ENCODE data around the gene KREMEN2.
"Not testable (repeated sequence)": the region's sequence is repeated elsewhere in the genome, so short reads cannot be mapped to it uniquely, and the experiment has no call there.

Gene KREMEN2

GRCh38 chr16:2939968-2940367 lies 24.1 kb upstream of the KREMEN2 start:
- DNase-seq (ENCODE audit: low spot score) = no peak

GRCh38 chr16:2942045-2942444 lies 22.0 kb upstream of the KREMEN2 start:
- no peak for DNase-seq (ENCODE audit: low spot score)

- not testable (repeated sequence) for DNase-seq (ENCODE audit: low spot score)
Observed at GRCh38 chr16:2943716-2944115, 20.4 kb upstream of the KREMEN2 start.

- DNase-seq (ENCODE audit: low spot score) = no peak
Observed at GRCh38 chr16:2946649-2947048, 17.4 kb upstream of the KREMEN2 start.

- DNase-seq (ENCODE audit: low spot score) = no peak
Observed at GRCh38 chr16:2948807-2949704, 15.0 kb upstream of the KREMEN2 start.

GRCh38 chr16:2949705-2950352 lies 14.2 kb upstream of the KREMEN2 start:
- no peak for DNase-seq (ENCODE audit: low spot score)

GRCh38 chr16:2950353-2950724 lies 13.7 kb upstream of the KREMEN2 start:
- no peak for DNase-seq (ENCODE audit: low spot score)

- DNase-seq (ENCODE audit: low spot score) = no peak
Observed at GRCh38 chr16:2950773-2951172, 13.3 kb upstream of the KREMEN2 start.

- no peak for DNase-seq (ENCODE audit: low spot score)
Observed at GRCh38 chr16:2952679-2953078, 11.4 kb upstream of the KREMEN2 start.

GRCh38 chr16:2953706-2954627 lies 10.1 kb upstream of the KREMEN2 start:
- DNase-seq (ENCODE audit: low spot score) = no peak

GRCh38 chr16:2954656-2955381 lies 9.3 kb upstream of the KREMEN2 start:
- no peak for DNase-seq (ENCODE audit: low spot score)

GRCh38 chr16:2955438-2955778 lies 8.7 kb upstream of the KREMEN2 start:
- DNase-seq (ENCODE audit: low spot score) = no peak

- DNase-seq (ENCODE audit: low spot score) = no peak
Observed at GRCh38 chr16:2955779-2956578, 8.1 kb upstream of the KREMEN2 start.

GRCh38 chr16:2956579-2956956 lies 7.5 kb upstream of the KREMEN2 start:
- DNase-seq (ENCODE audit: low spot score) = no peak

- no peak for DNase-seq (ENCODE audit: low spot score)
Observed at GRCh38 chr16:2959206-2959605, 4.9 kb upstream of the KREMEN2 start.

- no peak for DNase-seq (ENCODE audit: low spot score)
Observed at GRCh38 chr16:2960183-2961010, 3.7 kb upstream of the KREMEN2 start.

GRCh38 chr16:2962334-2963073 lies 1.6 kb upstream of the KREMEN2 start:
- DNase-seq (ENCODE audit: low spot score) = no peak

GRCh38 chr16:2963074-2963722 lies 877 bp upstream of the KREMEN2 start:
- no peak for DNase-seq (ENCODE audit: low spot score)
